IPS-15b (cell line): Measurements from ENCODE around the gene RAB27B.

Experiments used
- H3K27me3 ChIP-seq: one replicate; pipeline ENCODE4 v1.6.1; 2013; ENCODE audit warnings: low read length; ENCODE audit not compliant: control insufficient read depth, insufficient read depth
- H3K36me3 ChIP-seq: one replicate; pipeline ENCODE4 v1.6.1; 2013; ENCODE audit warnings: low read length; ENCODE audit not compliant: control insufficient read depth, insufficient read depth
- H3K4me1 ChIP-seq: one replicate; pipeline ENCODE4 v1.6.1; 2013; ENCODE audit warnings: mild to moderate bottlenecking, low read length; ENCODE audit not compliant: control insufficient read depth, insufficient read depth
- H3K4me3 ChIP-seq: one replicate; pipeline ENCODE4 v1.5.1; 2013; ENCODE audit warnings: low read depth, low read length
- H3K9ac ChIP-seq: one replicate; pipeline ENCODE4 v1.6.1; 2013; ENCODE audit warnings: low read depth, mild to moderate bottlenecking, low read length
- H3K9me3 ChIP-seq: one replicate; pipeline ENCODE4 v1.6.1; 2013; ENCODE audit warnings: mild to moderate bottlenecking, low read length; ENCODE audit not compliant: control insufficient read depth, insufficient read depth

RAB27B gene

DNA sequence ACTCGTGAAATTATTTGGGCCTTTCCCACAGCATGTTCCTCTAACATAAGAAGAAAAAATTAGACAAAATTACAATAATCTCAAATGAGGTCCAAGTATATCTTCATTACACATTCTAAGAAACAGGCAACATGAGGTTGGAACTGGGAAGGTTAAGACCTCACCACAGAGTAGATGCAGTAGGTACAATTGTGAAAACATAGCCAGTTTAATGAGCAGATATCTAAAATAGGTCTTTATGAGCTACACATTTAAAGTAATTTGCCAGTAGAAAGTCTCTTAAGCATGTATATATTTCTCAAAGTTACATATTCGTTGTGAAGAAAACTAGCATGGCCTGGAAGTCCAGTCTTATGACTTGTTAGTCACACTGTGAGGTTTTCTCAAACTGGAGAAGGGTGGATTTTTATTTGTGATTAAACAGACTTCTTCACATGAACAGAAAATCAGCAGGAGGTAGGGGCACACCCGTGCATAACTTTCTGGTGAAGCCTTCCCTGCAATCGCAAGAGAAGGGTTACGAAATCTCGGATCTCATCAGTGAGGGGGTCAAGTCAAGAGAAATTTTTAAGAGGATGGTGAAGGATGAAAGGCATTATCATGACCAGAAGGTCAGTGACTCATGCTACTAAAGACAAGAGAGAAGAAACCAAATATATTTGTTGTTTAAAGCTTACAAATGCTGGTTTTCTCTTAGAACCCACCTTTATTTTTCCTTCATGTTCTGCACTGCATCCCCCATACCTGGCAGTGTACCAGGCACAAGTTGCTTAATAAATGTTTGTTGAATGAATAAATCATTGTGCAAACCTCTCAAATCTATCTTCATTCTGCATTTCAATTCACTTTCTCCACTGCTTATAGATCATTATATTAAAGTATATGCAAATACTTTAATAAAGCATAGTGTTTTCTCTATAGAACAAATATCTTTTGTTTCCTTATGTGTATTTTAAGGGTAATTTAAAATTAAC lies 5.1 kb upstream of the RAB27B start:
- Histone ChIP-seq H3K4me3 (no peak overlapping the region), H3K27me3 (peaks cover 13% of the 10 kb centered on the region), H3K4me1 (peaks cover 3% of the 10 kb centered on the region), H3K9me3 (no peaks in the 10 kb centered on the region), H3K36me3 (no peaks in the 10 kb centered on the region), H3K9ac (no peak overlapping the region)

- Histone ChIP-seq H3K4me3 (no peak overlapping the region), H3K36me3 (no peaks in the 10 kb centered on the region), H3K9me3 (no peaks in the 10 kb centered on the region), H3K9ac (no peak overlapping the region), H3K4me1 (peaks cover 8% of the 10 kb centered on the region), H3K27me3 (peaks cover 13% of the 10 kb centered on the region)
These were observed 3.5 kb upstream of the RAB27B start for GRCh38 chr18:54824761-54825160.

- no peak overlapping the region for H3K9ac ChIP-seq
- H3K27me3 ChIP-seq: peaks cover 13% of the 10 kb centered on the region
- no peaks in the 10 kb centered on the region for H3K9me3 ChIP-seq
- no peak overlapping the region for H3K4me3 ChIP-seq
- H3K4me1 ChIP-seq: peaks cover 8% of the 10 kb centered on the region
- H3K36me3 ChIP-seq: no peaks in the 10 kb centered on the region
These were observed 2.5 kb upstream of the RAB27B start for GRCh38 chr18:54825601-54826344.

GRCh38 chr18:54828986-54829385 lies 709 bp downstream of the RAB27B start:
- H3K9me3 ChIP-seq: no peaks in the 10 kb centered on the region
- no peak overlapping the region for H3K9ac ChIP-seq
- peaks cover 13% of the 10 kb centered on the region for H3K27me3 ChIP-seq
- no peaks in the 10 kb centered on the region for H3K36me3 ChIP-seq
- peak overlapping the region; percentile 85 for H3K4me3 ChIP-seq
- peaks cover 5% of the 10 kb centered on the region for H3K4me1 ChIP-seq

GRCh38 chr18:54829856-54830255 lies 1.6 kb downstream of the RAB27B start:
- Histone ChIP-seq H3K9ac (no peak overlapping the region), H3K4me1 (peaks cover 5% of the 10 kb centered on the region), H3K36me3 (no peaks in the 10 kb centered on the region), H3K4me3 (no peak overlapping the region), H3K9me3 (no peaks in the 10 kb centered on the region), H3K27me3 (peaks cover 13% of the 10 kb centered on the region)

DNA sequence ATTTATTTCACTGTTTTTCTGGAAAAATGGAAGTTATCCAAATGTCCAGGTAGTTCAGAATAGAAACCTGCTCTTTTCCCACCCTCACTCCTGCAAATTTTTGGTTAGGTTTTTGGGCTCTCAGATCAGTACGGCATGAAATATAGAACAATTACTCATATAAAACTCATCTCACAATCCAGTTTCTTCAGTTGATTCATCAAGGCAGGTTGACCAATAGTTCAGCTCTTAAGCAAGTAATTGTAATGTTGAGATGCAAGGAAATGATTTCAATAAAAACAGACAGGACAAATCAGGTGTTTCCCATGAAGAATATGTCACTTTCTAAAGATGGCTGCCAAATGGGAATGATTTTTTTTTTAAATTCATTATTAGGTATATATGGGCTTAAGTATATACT lies 2.0 kb downstream of the RAB27B start:
- Histone ChIP-seq H3K4me1 (peaks cover 5% of the 10 kb centered on the region), H3K4me3 (no peak overlapping the region), H3K36me3 (no peaks in the 10 kb centered on the region), H3K9me3 (no peaks in the 10 kb centered on the region), H3K27me3 (peaks cover 13% of the 10 kb centered on the region), H3K9ac (no peak overlapping the region)

DNA sequence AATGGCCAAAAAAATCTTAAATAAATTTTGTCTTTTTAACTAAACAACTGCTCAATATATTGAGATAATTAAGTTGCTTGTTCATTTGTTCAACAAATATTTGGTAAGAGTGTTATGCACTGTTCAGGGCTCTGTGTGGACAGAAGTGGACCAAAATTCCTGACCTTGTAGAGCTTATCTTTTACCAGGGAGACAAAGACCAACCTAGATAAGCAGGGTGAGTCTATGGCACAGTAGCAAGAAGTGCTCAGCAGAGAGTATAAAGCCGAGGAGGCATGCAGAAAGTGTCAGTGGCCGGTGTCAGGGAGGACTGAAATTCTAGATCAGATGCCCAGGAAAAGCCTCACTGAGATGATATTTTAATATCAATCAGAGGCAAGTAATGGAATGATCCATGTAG lies 2.6 kb downstream of the RAB27B start:
- Histone ChIP-seq H3K27me3 (peaks cover 13% of the 10 kb centered on the region), H3K36me3 (no peaks in the 10 kb centered on the region), H3K9me3 (no peaks in the 10 kb centered on the region), H3K4me1 (peaks cover 5% of the 10 kb centered on the region), H3K4me3 (no peak overlapping the region), H3K9ac (no peak overlapping the region)

DNA sequence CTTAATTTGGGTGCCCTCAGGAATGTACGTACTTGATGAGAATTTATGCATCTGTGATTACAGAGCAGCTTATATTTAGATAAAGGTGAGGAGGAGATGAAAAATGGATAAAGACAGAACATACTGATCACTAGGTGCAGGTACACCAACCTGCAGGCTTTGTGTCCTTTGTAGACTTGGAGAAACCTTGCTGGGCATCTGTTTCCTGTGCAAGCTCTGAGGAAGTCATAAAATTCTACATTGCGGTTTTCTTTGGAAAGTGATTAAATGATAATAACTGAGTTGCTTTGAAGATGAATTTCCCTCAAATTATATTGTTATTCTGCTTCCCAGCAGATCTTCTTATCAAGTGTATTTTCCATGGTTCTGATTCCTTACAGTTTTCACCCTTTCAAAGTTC lies 7.7 kb downstream of the RAB27B start:
- no peak overlapping the region for H3K9ac ChIP-seq
- no peaks in the 10 kb centered on the region for H3K4me1 ChIP-seq
- H3K27me3 ChIP-seq: no peaks in the 10 kb centered on the region
- no peak overlapping the region for H3K4me3 ChIP-seq
- no peaks in the 10 kb centered on the region for H3K36me3 ChIP-seq
- H3K9me3 ChIP-seq: no peaks in the 10 kb centered on the region

- Histone ChIP-seq H3K9ac (no peak overlapping the region), H3K4me1 (peaks cover 3% of the 10 kb centered on the region), H3K4me3 (no peak overlapping the region), H3K36me3 (no peaks in the 10 kb centered on the region), H3K27me3 (no peaks in the 10 kb centered on the region), H3K9me3 (no peaks in the 10 kb centered on the region)
These were observed 15.0 kb downstream of the RAB27B start for GRCh38 chr18:54843314-54843713.

- H3K27me3 ChIP-seq: no peaks in the 10 kb centered on the region
- H3K4me3 ChIP-seq: no peak overlapping the region
- H3K9me3 ChIP-seq: no peaks in the 10 kb centered on the region
- no peak overlapping the region for H3K9ac ChIP-seq
- H3K4me1 ChIP-seq: peaks cover 3% of the 10 kb centered on the region
- H3K36me3 ChIP-seq: no peaks in the 10 kb centered on the region
These were observed 17.5 kb downstream of the RAB27B start for GRCh38 chr18:54845787-54846186.

DNA sequence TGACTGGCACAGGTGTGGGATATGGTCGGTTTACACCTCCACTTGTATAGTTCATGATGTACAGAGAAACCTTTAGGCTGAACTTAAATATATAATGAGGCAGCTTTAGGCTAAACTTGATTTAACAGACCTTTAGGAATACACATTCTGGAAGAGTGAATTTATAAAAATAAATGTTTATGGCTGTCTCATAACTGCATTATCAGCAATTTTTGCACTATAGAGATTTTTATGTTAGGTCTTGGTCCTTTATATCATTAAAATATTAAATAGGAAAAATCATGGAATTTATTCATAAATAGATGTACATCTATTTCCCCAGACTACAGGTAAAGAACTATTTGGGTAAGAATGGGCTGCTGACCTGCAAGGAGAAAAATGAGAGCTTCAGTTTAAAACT lies 19.8 kb downstream of the RAB27B start:
- Histone ChIP-seq H3K27me3 (no peaks in the 10 kb centered on the region), H3K4me1 (peaks cover 3% of the 10 kb centered on the region), H3K36me3 (no peaks in the 10 kb centered on the region)

GRCh38 chr18:54849683-54850082 lies 21.4 kb downstream of the RAB27B start:
- Histone ChIP-seq H3K9me3 (no peaks in the 10 kb centered on the region), H3K9ac (no peak overlapping the region), H3K4me1 (peaks cover 1% of the 10 kb centered on the region), H3K27me3 (no peaks in the 10 kb centered on the region), H3K36me3 (no peaks in the 10 kb centered on the region), H3K4me3 (no peak overlapping the region)

More for the DNA sequence above, 19.8 kb downstream of the RAB27B start:
- Histone ChIP-seq H3K9me3 (no peaks in the 10 kb centered on the region), H3K4me3 (no peak overlapping the region), H3K9ac (no peak overlapping the region)
